CD14-positive monocyte (primary cell): Measurements from ENCODE around the gene SIX5. TPM values are rescaled to one million over a fixed set of nuclear protein-coding genes. Genes with fewer than 3 reads are reported as not detected.

Source experiments
- DNase-seq, 3 donors: peaks; one replicate each; pipeline ENCODE4 v3.0.0-alpha.2; 2011 to 2022
- H2AFZ ChIP-seq: 2 replicates; pipeline ENCODE4 v1.6.0; 2012; ENCODE audit warnings: mild to moderate bottlenecking, low read depth, low read length, inconsistent platforms; ENCODE audit not compliant: insufficient read depth, poor library complexity, severe bottlenecking
- H3K27ac ChIP-seq, 2 donors: 1 replicate in 1 of 2; 2 replicates in 1 of 2; pipeline ENCODE4 v1.5.1; 2012 to 2013; ENCODE audit warnings: low read length in 2 of 2, control low read depth in 1 of 2, inconsistent platforms in 1 of 2, low read depth in 1 of 2, mild to moderate bottlenecking in 1 of 2
- H3K27me3 ChIP-seq, 2 donors: one replicate each; pipeline versions ENCODE4 v1.6.0 to v1.6.1; 2011 to 2013; ENCODE audit warnings: low read length in 2 of 2; ENCODE audit not compliant: control insufficient read depth in 2 of 2, insufficient read depth in 2 of 2
- H3K36me3 ChIP-seq, 2 donors: replicated peaks in 1 of 2; 1 replicate in 1 of 2; 2 replicates in 1 of 2; pipeline versions ENCODE4 v1.5.1 to v1.6.1; 2012 to 2013; ENCODE audit warnings: low read length in 2 of 2, control low read depth in 1 of 2, inconsistent platforms in 1 of 2, mild to moderate bottlenecking in 1 of 2; ENCODE audit not compliant: insufficient read depth in 2 of 2, control insufficient read depth in 1 of 2
- H3K4me1 ChIP-seq, 2 donors: 1 replicate in 1 of 2; 2 replicates in 1 of 2; pipeline versions ENCODE4 v1.5.1 to v1.6.1; 2012 to 2013; ENCODE audit warnings: low read length in 2 of 2, control low read depth in 1 of 2, inconsistent platforms in 1 of 2, mild to moderate bottlenecking in 1 of 2, moderate library complexity in 1 of 2; ENCODE audit not compliant: insufficient read depth in 2 of 2, control insufficient read depth in 1 of 2
- H3K4me2 ChIP-seq: replicated peaks from 2 replicates; pipeline ENCODE3; 2012; ENCODE audit warnings: low read length, moderate library complexity, mild to moderate bottlenecking; ENCODE audit not compliant: poor library complexity, severe bottlenecking; ENCODE audit errors: extremely low read depth
- H3K4me3 ChIP-seq, 3 experiments: fragments of 200-600 bp in 1 of 3; sonication (generic) in 1 of 3; replicated peaks in 1 of 3; 1 replicate in 2 of 3; 2 replicates in 1 of 3; pipeline ENCODE4 v1.5.1; 2011 to 2013; ENCODE audit warnings: low read length in 3 of 3, mild to moderate bottlenecking in 3 of 3, control low read depth in 2 of 3, low read depth in 2 of 3, inconsistent platforms in 1 of 3, moderate library complexity in 1 of 3
- H3K79me2 ChIP-seq: 2 replicates; pipeline ENCODE4 v1.6.0; 2012; ENCODE audit warnings: mild to moderate bottlenecking, control low read depth, inconsistent platforms, low read length, moderate library complexity; ENCODE audit not compliant: insufficient read depth
- H3K9ac ChIP-seq: 2 replicates; pipeline ENCODE4 v1.6.0; 2017; ENCODE audit warnings: low read length, mild to moderate bottlenecking; ENCODE audit not compliant: insufficient read depth, poor library complexity, severe bottlenecking
- H3K9me3 ChIP-seq, 2 donors: replicated peaks in 1 of 2; 1 replicate in 1 of 2; 2 replicates in 1 of 2; pipeline versions ENCODE4 v1.5.1 to v1.6.1; 2012 to 2013; ENCODE audit warnings: low read length in 2 of 2, control low read depth in 1 of 2; ENCODE audit not compliant: control insufficient read depth in 1 of 2, insufficient read depth in 1 of 2
- H4K20me1 ChIP-seq: 2 replicates; pipeline ENCODE4 v1.6.0; 2012; ENCODE audit warnings: mild to moderate bottlenecking, low read length, control low read depth, moderate library complexity; ENCODE audit not compliant: insufficient read depth
- H3K27ac Mint-ChIP-seq, 7 donors: one replicate each; pipeline ENCODE4 v1.8.0; 2020; ENCODE audit warnings: mild to moderate bottlenecking in 7 of 7, mixed read lengths in 7 of 7, moderate library complexity in 6 of 7, inconsistent platforms in 2 of 7
- H3K27me3 Mint-ChIP-seq, 3 donors: one replicate each; pipeline ENCODE4 v1.8.0; 2021 to 2022; ENCODE audit warnings: low read depth in 3 of 3, mild to moderate bottlenecking in 3 of 3, mixed read lengths in 3 of 3, moderate library complexity in 3 of 3, inconsistent platforms in 1 of 3
- H3K36me3 Mint-ChIP-seq, 2 donors: one replicate each; pipeline ENCODE4 v1.8.0; 2020; ENCODE audit warnings: mixed read lengths in 2 of 2, inconsistent platforms in 1 of 2, mild to moderate bottlenecking in 1 of 2
- H3K4me1 Mint-ChIP-seq: one replicate; pipeline ENCODE4 v1.8.0; 2020; ENCODE audit warnings: mild to moderate bottlenecking, mixed read lengths
- H3K4me3 Mint-ChIP-seq, 2 donors: one replicate each; pipeline ENCODE4 v1.8.0; 2020; ENCODE audit warnings: mild to moderate bottlenecking in 2 of 2, mixed read lengths in 2 of 2, moderate library complexity in 1 of 2
- H3K9me3 Mint-ChIP-seq, 7 donors: one replicate each; pipeline ENCODE4 v1.8.0; 2020 to 2022; ENCODE audit warnings: mixed read lengths in 7 of 7, mild to moderate bottlenecking in 6 of 7, moderate library complexity in 6 of 7, inconsistent platforms in 2 of 7
- WGBS: methylation state at CpG from one replicate; pipeline ENCODE4 v1.1.5; 2013; ENCODE audit warnings: missing lambda C conversion rate; ENCODE audit not compliant: insufficient coverage; 5-methylcytosine and 5-hydroxymethylcytosine counted together
- intact Hi-C, 2 donors: fragments of 100-400 bp; cut with micrococcal nuclease; formaldehyde crosslinking; loops; one replicate each; pipeline versions ENCODE4 v1.15.0 to v1.15.1; 2023
- polyA plus RNA-seq, 3 donors: library from polyadenylated mRNA; depleted of rRNA in 1 of 3; unstranded in 2 of 3; stranded (reverse) in 1 of 3; fragments of 300-500 nt in 2 of 3; fragments of >200 nt in 1 of 3; fragmentation: Illumina TruSeq in 2 of 3; gene quantifications; 1 replicate in 2 of 3; 2 replicates in 1 of 3; pipeline ENCODE4 v1.2.3, GENCODE V29; 2012 to 2021
- TF ChIP-seq, protein P1 (sequence below): fragments of 200-600 bp; IDR thresholded peaks from one replicate; pipeline ENCODE4 v1.8.0; 2022; ENCODE audit warnings: antibody characterized with exemption, mild to moderate bottlenecking

Gene SIX5
- polyA plus RNA-seq, 3 donors = 0.04 TPM; not detected in 2

DNA sequence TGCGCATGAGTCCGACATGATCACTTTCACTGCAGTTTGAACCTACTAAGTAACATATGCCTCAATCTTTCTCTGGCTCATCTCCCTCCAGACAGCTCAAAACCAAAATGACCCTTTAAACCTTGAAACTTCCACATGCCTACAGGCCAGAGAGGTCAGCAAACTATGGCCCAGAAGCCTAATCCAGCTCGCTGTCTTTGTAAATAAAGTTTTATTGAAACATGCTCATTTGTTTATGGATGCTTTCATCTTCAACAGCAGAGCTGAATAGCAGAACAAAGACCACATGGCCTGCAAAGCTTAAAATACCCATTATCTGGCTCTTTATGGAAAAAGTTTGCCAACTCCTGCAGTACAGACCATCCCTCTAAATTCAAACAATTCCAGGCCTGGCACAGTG, 53.9 kb downstream of the SIX5 start:
- Histone ChIP-seq H4K20me1 (peaks cover 52% of the 10 kb centered on the region), H3K9ac (no peak overlapping the region), H3K79me2 (peaks cover 56% of the 10 kb centered on the region), H3K4me2 (no peak overlapping the region), H2AFZ (no peak overlapping the region), H3K9me3 (no peaks in the 10 kb centered on the region), H3K4me1 (peaks cover 14 to 18% of the 10 kb centered on the region in 2 donors), H3K27me3 (no peaks in the 10 kb centered on the region), H3K27ac (no peak overlapping the region), H3K4me3 (no peak overlapping the region), H3K36me3 (peaks cover 21 to 36% of the 10 kb centered on the region in 2 donors)
- Mint-ChIP-seq H3K36me3 (peaks cover 25 to 40% of the 10 kb centered on the region in 2 donors), H3K4me1 (peaks cover 25% of the 10 kb centered on the region), H3K27ac (no peak overlapping the region), H3K27me3 (peaks cover 0 to 3% (median 3%) of the 10 kb centered on the region in 3 donors), H3K4me3 (no peak overlapping the region), H3K9me3 (no peaks in the 10 kb centered on the region)
- DNase-seq = no peak
- 100% methylated on average over 2 of the region's 3 CpGs for WGBS
- intact Hi-C loops = no loop called here
- TF ChIP-seq, protein P1, sequence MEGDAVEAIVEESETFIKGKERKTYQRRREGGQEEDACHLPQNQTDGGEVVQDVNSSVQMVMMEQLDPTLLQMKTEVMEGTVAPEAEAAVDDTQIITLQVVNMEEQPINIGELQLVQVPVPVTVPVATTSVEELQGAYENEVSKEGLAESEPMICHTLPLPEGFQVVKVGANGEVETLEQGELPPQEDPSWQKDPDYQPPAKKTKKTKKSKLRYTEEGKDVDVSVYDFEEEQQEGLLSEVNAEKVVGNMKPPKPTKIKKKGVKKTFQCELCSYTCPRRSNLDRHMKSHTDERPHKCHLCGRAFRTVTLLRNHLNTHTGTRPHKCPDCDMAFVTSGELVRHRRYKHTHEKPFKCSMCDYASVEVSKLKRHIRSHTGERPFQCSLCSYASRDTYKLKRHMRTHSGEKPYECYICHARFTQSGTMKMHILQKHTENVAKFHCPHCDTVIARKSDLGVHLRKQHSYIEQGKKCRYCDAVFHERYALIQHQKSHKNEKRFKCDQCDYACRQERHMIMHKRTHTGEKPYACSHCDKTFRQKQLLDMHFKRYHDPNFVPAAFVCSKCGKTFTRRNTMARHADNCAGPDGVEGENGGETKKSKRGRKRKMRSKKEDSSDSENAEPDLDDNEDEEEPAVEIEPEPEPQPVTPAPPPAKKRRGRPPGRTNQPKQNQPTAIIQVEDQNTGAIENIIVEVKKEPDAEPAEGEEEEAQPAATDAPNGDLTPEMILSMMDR = no peak

Other genes starting within 250 kb of the SIX5 start
- 1 to 10 TPM; 4.4 to 6.9 (median 5.6) TPM for gene OPA3, start 184.4 kb downstream of the SIX5 start, polyA plus RNA-seq
- not detected for gene GPR4, start 167.0 kb downstream of the SIX5 start, polyA plus RNA-seq
- gene EML2, start 129.9 kb downstream of the SIX5 start, polyA plus RNA-seq = 10 to 100 TPM; 10.3 to 50.8 (median 11.9) TPM
- not detected for gene GIPR, start 101.0 kb downstream of the SIX5 start, polyA plus RNA-seq
- 100 to 1,000 TPM; 251 to 516 (median 491) TPM for gene SNRPD2, start 77.3 kb downstream of the SIX5 start, polyA plus RNA-seq
- 1 to 10 TPM in 1 of 3 donors, under 1 TPM in 2; 0.46 to 3.0 (median 0.90) TPM for gene QPCTL, start 76.6 kb downstream of the SIX5 start, polyA plus RNA-seq
- gene FBXO46, start 38.4 kb downstream of the SIX5 start, polyA plus RNA-seq = 1 to 10 TPM; 3.8 to 6.8 (median 5.5) TPM
- gene MEIOSIN, start 35.8 kb downstream of the SIX5 start, polyA plus RNA-seq = not detected
- gene DMPK, start 13.2 kb upstream of the SIX5 start, polyA plus RNA-seq = 1 to 10 TPM in 1 of 3 donors, under 1 TPM in 1, not detected in 1; 0.17 to 3.8 TPM
- 1 to 10 TPM; 1.5 to 3.4 (median 2.4) TPM for gene DMWD, start 23.6 kb upstream of the SIX5 start, polyA plus RNA-seq
- gene RSPH6A, start 46.1 kb upstream of the SIX5 start, polyA plus RNA-seq = not detected
- 10 to 100 TPM in 2 of 3 donors, 1 to 10 TPM in 1; 5.6 to 96.1 (median 15.7) TPM for gene SYMPK, start 93.9 kb upstream of the SIX5 start, polyA plus RNA-seq
- not detected for gene FOXA3, start 95.1 kb upstream of the SIX5 start, polyA plus RNA-seq
- 1 to 10 TPM; 2.0 to 3.9 (median 2.1) TPM for gene IRF2BP1, start 116.9 kb upstream of the SIX5 start, polyA plus RNA-seq
- 1 to 10 TPM in 1 of 3 donors, under 1 TPM in 2; 0.08 to 5.9 (median 0.39) TPM for gene MYPOP, start 133.4 kb upstream of the SIX5 start, polyA plus RNA-seq
- gene NANOS2, start 145.5 kb upstream of the SIX5 start, polyA plus RNA-seq = not detected
- gene NOVA2, start 204.6 kb upstream of the SIX5 start, polyA plus RNA-seq = not detected
- gene CCDC61, start 226.2 kb upstream of the SIX5 start, polyA plus RNA-seq = 1 to 10 TPM; 4.3 to 8.8 (median 6.1) TPM